Endothelial cell (in vitro differentiated cells): ENCODE results near the gene PHKB. TPM values are rescaled to one million over a fixed set of nuclear protein-coding genes. Genes with fewer than 3 reads are reported as not detected.

Source experiments
- DNase-seq: peaks from one replicate; pipeline ENCODE4 v3.0.0; 2021; ENCODE audit warnings: low spot score
- H3K27ac Mint-ChIP-seq: one replicate; pipeline ENCODE4 v1.8.0; 2021; ENCODE audit warnings: mixed read lengths, inconsistent platforms; ENCODE audit not compliant: unreplicated experiment
- H3K27me3 Mint-ChIP-seq: one replicate; pipeline ENCODE4 v1.8.0; 2021; ENCODE audit warnings: mild to moderate bottlenecking, moderate library complexity, mixed read lengths, inconsistent platforms; ENCODE audit not compliant: unreplicated experiment
- H3K36me3 Mint-ChIP-seq: one replicate; pipeline ENCODE4 v1.8.0; 2021; ENCODE audit warnings: mild to moderate bottlenecking, low read depth, mixed read lengths, inconsistent platforms; ENCODE audit not compliant: unreplicated experiment
- H3K4me1 Mint-ChIP-seq: one replicate; pipeline ENCODE4 v1.8.0; 2021; ENCODE audit warnings: mild to moderate bottlenecking, mixed read lengths, inconsistent platforms; ENCODE audit not compliant: unreplicated experiment
- H3K4me3 Mint-ChIP-seq: one replicate; pipeline ENCODE4 v1.8.0; 2021; ENCODE audit warnings: mild to moderate bottlenecking, mixed read lengths, inconsistent platforms; ENCODE audit not compliant: unreplicated experiment
- H3K9me3 Mint-ChIP-seq: one replicate; pipeline ENCODE4 v1.8.0; 2021; ENCODE audit warnings: mixed read lengths, inconsistent platforms; ENCODE audit not compliant: unreplicated experiment
- total RNA-seq: library from RNA; stranded (reverse); fragmentation: NEBNext Ultra II Directional; extraction: Animal tissue kit (Norgen Biotek cat#: 25700); gene quantifications from one replicate; pipeline ENCODE4 v1.2.1, GENCODE V29; 2021; ENCODE audit not compliant: unreplicated experiment
- TF ChIP-seq, protein P1 (sequence below): fragments of 200-600 bp; sonication (generic); IDR thresholded peaks from one replicate; pipeline ENCODE4 v1.5.0; 2021; ENCODE audit warnings: antibody characterized with exemption; ENCODE audit not compliant: unreplicated experiment

PHKB gene
- total RNA-seq, 1 donor from 2014 or later: 125 TPM

DNA sequence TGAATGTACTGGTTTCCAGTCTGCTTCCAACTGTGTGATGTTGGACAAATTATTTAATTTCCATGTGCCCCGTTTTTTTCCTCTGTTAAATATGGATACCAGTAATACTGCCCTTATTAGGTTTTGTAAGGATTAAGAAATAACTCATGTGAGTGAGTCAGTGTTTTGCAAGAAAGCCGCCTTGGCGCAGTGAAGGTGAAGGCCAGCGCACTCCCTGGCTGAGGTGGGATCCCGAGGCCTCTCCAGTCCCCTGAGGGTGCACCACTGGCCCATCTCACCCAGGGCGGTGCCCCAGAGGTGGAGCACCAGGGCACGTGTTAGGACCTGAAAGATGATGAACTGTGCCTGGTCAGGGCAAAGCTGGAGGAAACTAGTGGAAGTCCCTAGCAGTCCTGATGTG lies 43.5 kb downstream of the PHKB start:
- H3K27ac Mint-ChIP-seq: no peak overlapping the region
- H3K27me3 Mint-ChIP-seq: no peaks in the 10 kb centered on the region
- H3K4me1 Mint-ChIP-seq: peaks cover 4% of the 10 kb centered on the region
- TF ChIP-seq, protein P1, sequence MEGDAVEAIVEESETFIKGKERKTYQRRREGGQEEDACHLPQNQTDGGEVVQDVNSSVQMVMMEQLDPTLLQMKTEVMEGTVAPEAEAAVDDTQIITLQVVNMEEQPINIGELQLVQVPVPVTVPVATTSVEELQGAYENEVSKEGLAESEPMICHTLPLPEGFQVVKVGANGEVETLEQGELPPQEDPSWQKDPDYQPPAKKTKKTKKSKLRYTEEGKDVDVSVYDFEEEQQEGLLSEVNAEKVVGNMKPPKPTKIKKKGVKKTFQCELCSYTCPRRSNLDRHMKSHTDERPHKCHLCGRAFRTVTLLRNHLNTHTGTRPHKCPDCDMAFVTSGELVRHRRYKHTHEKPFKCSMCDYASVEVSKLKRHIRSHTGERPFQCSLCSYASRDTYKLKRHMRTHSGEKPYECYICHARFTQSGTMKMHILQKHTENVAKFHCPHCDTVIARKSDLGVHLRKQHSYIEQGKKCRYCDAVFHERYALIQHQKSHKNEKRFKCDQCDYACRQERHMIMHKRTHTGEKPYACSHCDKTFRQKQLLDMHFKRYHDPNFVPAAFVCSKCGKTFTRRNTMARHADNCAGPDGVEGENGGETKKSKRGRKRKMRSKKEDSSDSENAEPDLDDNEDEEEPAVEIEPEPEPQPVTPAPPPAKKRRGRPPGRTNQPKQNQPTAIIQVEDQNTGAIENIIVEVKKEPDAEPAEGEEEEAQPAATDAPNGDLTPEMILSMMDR: no peak
- no peaks in the 10 kb centered on the region for H3K9me3 Mint-ChIP-seq
- peaks cover 17% of the 10 kb centered on the region for H3K36me3 Mint-ChIP-seq
- DNase-seq: no peak
- no peak overlapping the region for H3K4me3 Mint-ChIP-seq

DNA sequence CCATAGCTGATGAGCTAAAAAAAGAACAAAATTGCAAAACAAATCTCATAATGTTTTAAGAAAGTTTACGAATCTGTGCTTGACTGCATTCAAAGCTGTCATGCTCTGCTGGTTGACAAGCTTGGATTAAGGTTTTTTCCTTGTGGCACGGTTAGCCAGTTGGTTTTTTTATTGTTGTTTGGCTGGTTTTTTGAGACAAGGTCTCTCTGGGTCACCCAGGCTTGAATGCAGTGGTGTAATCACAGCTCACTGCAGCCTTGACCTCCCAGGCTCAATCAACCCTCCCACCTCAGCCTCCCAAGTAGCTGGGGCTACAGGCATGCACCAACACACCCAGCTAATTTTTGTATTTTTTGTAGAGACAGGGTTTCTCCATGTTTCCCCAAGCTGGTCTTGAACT lies 45.7 kb downstream of the PHKB start:
- DNase-seq: no peak
- Mint-ChIP-seq H3K4me3 (no peak overlapping the region), H3K9me3 (no peaks in the 10 kb centered on the region), H3K27me3 (no peaks in the 10 kb centered on the region), H3K27ac (no peak overlapping the region), H3K36me3 (peaks cover 16% of the 10 kb centered on the region), H3K4me1 (peaks cover 4% of the 10 kb centered on the region)
- TF ChIP-seq, protein P1: no peak

DNA sequence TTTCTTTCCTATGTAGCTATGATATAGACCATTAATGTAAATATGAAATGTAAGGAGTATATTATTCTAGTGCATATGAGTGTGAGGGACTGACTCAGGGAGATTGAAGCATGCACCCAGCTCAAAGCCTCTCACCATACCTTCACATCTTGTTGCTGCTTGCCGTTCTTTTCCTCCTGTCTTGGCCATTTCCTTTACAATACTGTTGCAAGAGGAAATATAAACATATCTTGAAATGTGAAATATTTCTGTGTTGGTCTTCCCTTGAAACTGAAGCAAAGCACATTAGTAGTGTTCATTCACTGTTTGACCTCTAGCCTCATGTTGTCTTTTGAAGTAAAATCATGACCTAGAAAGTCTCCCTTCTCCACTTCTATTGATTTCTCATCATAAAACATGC lies 46.6 kb downstream of the PHKB start:
- Mint-ChIP-seq H3K4me1 (peaks cover 4% of the 10 kb centered on the region), H3K9me3 (no peaks in the 10 kb centered on the region), H3K27me3 (no peaks in the 10 kb centered on the region), H3K36me3 (peaks cover 16% of the 10 kb centered on the region), H3K4me3 (no peak overlapping the region), H3K27ac (no peak overlapping the region)
- TF ChIP-seq, protein P1: no peak
- no peak for DNase-seq

DNA sequence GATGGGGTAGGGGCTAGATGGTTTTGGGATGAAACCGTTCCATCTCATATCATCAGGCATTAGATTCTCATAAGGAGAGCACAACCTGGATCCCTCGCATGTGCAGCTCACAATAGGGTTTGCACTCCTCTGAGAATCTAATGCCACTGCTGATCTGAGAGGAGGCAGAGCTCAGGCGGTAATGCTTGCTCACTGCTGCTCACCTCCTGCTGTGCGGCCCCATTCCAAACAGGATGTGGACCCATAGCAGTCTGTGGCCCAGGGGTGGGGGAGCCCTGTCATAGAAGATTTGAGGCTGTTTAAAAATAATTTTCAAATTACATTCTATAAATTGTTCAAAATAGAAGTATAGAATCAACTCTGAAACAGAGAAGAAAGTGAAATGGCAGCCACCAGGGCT lies 50.8 kb downstream of the PHKB start:
- no peak for DNase-seq
- Mint-ChIP-seq H3K9me3 (no peaks in the 10 kb centered on the region), H3K27ac (no peak overlapping the region), H3K4me3 (no peak overlapping the region), H3K27me3 (peaks cover 1% of the 10 kb centered on the region), H3K4me1 (peaks cover 4% of the 10 kb centered on the region), H3K36me3 (peaks cover 7% of the 10 kb centered on the region)
- TF ChIP-seq, protein P1: no peak

DNA sequence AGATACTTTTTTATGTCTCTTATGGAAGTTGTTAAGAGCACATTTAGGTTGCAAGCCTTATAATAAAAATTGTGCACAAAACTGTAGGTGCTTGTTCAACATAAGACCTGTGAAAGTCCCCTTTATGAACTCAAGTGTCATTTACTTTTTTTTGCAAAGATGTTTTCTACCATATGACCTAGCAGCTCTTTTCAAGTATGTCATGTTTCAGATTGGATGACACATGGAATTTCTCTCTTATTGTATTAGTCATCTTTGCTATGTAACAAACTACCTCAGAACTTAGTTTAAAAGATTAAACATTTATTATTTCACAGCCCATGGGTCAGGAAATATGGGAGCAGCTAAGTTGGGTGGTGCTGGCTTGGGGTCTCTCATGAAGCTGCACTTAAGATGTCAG lies 57.9 kb downstream of the PHKB start:
- H3K27me3 Mint-ChIP-seq: no peaks in the 10 kb centered on the region
- H3K36me3 Mint-ChIP-seq: peaks cover 8% of the 10 kb centered on the region
- H3K4me3 Mint-ChIP-seq: no peak overlapping the region
- DNase-seq: no peak
- no peak overlapping the region for H3K27ac Mint-ChIP-seq
- no peaks in the 10 kb centered on the region for H3K9me3 Mint-ChIP-seq
- H3K4me1 Mint-ChIP-seq: peaks cover 9% of the 10 kb centered on the region
- TF ChIP-seq, protein P1: no peak
